ENCODE measurements around the gene UQCRQ. TPM values are rescaled to one million over a fixed set of nuclear protein-coding genes. Genes with fewer than 3 reads are reported as not detected.

UQCRQ gene
- total and polyA plus RNA-seq, 9 of the 15 experiments (the other 6 are each of a cell fraction or from before 2014, with no cell fraction given): 235 to 2,421 (median 883) TPM

- Histone ChIP-seq H3K27me3 (ENCODE audit: control insufficient read depth in 2 of 2, insufficient read depth in 2 of 2, low read length in 2 of 2) (no peaks in the 10 kb centered on the region), H3K4me2 (ENCODE audit: insufficient read depth, low read length) (peak overlapping the region; percentile 98), H3K36me3 (ENCODE audit: control insufficient read depth, insufficient read depth, low read length) (peaks cover 38% of the 10 kb centered on the region), H3K9ac (ENCODE audit: insufficient read depth in 1 of 2, low read depth in 2 of 2, low read length in 2 of 2) (peak overlapping the region; percentile 97 to 100), H3K4me3 (peak overlapping the region; percentile 98), H3K9me1 (ENCODE audit: control insufficient read depth, insufficient read depth, low read length) (no peaks in the 10 kb centered on the region), H3K79me2 (ENCODE audit: control insufficient read depth, insufficient read depth, low read length) (peaks cover 23% of the 10 kb centered on the region), H4K20me1 (replicated peaks; ENCODE audit: control insufficient read depth, insufficient read depth, low read length) (no peaks in the 10 kb centered on the region; the same call in 1 of the 2 replicates), H3K9me3 (replicated peaks; ENCODE audit: control insufficient read depth, insufficient read depth, low read depth, low read length) (no peaks in the 10 kb centered on the region), H3K4me1 (replicated peaks in 1 of 2; ENCODE audit: control insufficient read depth in 2 of 2, insufficient read depth in 2 of 2, low read length in 2 of 2) (peaks cover 12 to 17% of the 10 kb centered on the region in 2 experiments), H3K27ac (ENCODE audit: extremely low read depth, low read depth, low read length) (peak overlapping the region; percentile 95), H2AFZ (ENCODE audit: low read depth, low read length) (peak overlapping the region; percentile 83)
- CTCF ChIA-PET (ENCODE audit: low intra/inter-chr PET ratio): interaction anchor here (0.8 kb wide), 1 partner anchor 36 kb away, joined by 3 read pairs; the partner anchor contains the start of gene SHROOM1
- BruUV-seq (replicated peaks): TSS peak; percentile 98
- DNase-seq (ENCODE audit: extremely low read depth in 1 of 4, low spot score in 3 of 4) (no peak), ATAC-seq (no peak), FAIRE-seq (peak; percentile 46)
- POLR2A ChIA-PET: interaction anchor here (0.6 to 3.9 kb wide), 12 partner anchors 9 to 199 kb away, joined by 3 to 25 read pairs (median 4); partner anchors contain the start of gene SHROOM1
- in situ Hi-C loops (cut with MboI) (no loop called here), intact Hi-C loops (cut with micrococcal nuclease) (loop anchor here (1.0 to 2.0 kb wide), 2 partner anchors 36 to 59 kb away; partner anchors contain the start of gene SHROOM1)
- 25% methylated on average over 30 of the region's 30 CpGs for WGBS (ENCODE audit: insufficient coverage, low coverage, missing lambda C conversion rate)
- TF ChIP-seq TRIM25 (IDR thresholded peaks at IDR 0.05; ENCODE audit: borderline replicate concordance) (no peak), ETV1 (tag; conservative IDR thresholded peaks at IDR 0.05; ENCODE audit: low read depth) (peak; percentile 67; the same call in 1 of the 2 replicates), MGA (IDR thresholded peaks at IDR 0.05) (peak; percentile 98), FOXP4 (CRISPR knock-in tag; IDR thresholded peaks at IDR 0.05; ENCODE audit: borderline replicate concordance) (0 out of 2 replicates have a peak, but pooled peaks have one; percentile 48)
Observed at GRCh38 chr5:132865668-132866341, 637 bp upstream of the UQCRQ start.
